ENCODE measurements around the gene ATP2B3. TPM values are rescaled to one million over a fixed set of nuclear protein-coding genes. Genes with fewer than 3 reads are reported as not detected.

ATP2B3 gene
- total RNA-seq, 1 donor from 2014 or later: 0.25 TPM

DNA sequence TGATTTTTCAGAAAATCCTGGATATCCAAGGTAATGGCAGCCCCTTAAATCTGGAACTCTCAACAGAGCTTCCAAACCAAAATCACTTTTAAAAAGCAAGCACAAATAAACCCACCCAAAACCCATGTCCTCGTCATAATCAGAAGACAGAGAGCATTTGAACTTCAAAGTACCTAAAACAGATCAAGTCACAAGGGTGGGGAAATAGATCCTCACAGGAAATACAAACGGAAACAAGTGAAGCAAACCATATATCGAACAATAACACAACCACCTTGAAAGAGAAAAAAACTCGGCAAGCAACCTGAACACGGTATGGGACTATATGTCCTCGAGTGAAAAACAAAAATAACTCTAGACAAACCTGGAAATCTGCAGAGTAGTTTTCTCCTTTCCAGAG is 97.4 kb downstream of the ATP2B3 start:
- H3K27me3 ChIP-seq: no peaks in the 10 kb centered on the region
- no peak overlapping the region for H3K4me3 ChIP-seq
- H3K27ac ChIP-seq: no peak overlapping the region
- H3K9me3 ChIP-seq: no peaks in the 10 kb centered on the region
- H3K36me3 ChIP-seq: no peaks in the 10 kb centered on the region
- intact Hi-C loops (cut with DNase I): no loop called here
- TF ChIP-seq POLR2A (IDR thresholded peaks at IDR 0.05) (no peak), POLR2AphosphoS5 (IDR thresholded peaks at IDR 0.05; ENCODE audit: insufficient read depth in 1 of 2, low read depth in 1 of 2) (no peak)
- TF ChIP-seq, protein P1, sequence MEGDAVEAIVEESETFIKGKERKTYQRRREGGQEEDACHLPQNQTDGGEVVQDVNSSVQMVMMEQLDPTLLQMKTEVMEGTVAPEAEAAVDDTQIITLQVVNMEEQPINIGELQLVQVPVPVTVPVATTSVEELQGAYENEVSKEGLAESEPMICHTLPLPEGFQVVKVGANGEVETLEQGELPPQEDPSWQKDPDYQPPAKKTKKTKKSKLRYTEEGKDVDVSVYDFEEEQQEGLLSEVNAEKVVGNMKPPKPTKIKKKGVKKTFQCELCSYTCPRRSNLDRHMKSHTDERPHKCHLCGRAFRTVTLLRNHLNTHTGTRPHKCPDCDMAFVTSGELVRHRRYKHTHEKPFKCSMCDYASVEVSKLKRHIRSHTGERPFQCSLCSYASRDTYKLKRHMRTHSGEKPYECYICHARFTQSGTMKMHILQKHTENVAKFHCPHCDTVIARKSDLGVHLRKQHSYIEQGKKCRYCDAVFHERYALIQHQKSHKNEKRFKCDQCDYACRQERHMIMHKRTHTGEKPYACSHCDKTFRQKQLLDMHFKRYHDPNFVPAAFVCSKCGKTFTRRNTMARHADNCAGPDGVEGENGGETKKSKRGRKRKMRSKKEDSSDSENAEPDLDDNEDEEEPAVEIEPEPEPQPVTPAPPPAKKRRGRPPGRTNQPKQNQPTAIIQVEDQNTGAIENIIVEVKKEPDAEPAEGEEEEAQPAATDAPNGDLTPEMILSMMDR (IDR thresholded peaks at IDR 0.05): no peak
- no peak for DNase-seq (ENCODE audit: extremely low spot score in 2 of 2)
- peaks cover 4% of the 10 kb centered on the region for H3K4me1 ChIP-seq

DNA sequence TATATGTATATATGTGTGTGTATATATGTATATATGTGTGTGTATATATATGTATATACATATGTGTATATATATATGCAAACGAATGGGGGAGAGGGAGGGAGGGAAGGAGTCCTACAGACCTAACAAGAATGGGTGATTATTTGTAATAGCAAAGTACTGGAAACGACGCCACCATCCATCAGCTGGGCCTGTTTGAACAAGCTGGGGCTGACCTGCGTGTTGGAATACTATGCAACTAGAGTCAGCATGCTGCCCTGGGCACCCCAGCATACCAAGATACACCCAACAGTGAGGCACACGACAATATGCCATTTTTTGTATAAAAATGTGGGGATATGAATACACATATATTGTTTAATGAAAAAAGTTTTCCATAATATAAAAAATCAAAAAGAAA is 103.1 kb downstream of the ATP2B3 start:
- DNase-seq (ENCODE audit: extremely low spot score in 2 of 2): no peak
- H3K4me1 ChIP-seq: no peaks in the 10 kb centered on the region
- no peaks in the 10 kb centered on the region for H3K9me3 ChIP-seq
- peaks cover 4% of the 10 kb centered on the region for H3K27me3 ChIP-seq
- no peaks in the 10 kb centered on the region for H3K36me3 ChIP-seq
- intact Hi-C loops (cut with DNase I): no loop called here
- no peak overlapping the region for H3K4me3 ChIP-seq
- TF ChIP-seq, protein P1 (IDR thresholded peaks at IDR 0.05): no peak
- TF ChIP-seq POLR2A (IDR thresholded peaks at IDR 0.05) (no peak), POLR2AphosphoS5 (IDR thresholded peaks at IDR 0.05; ENCODE audit: insufficient read depth in 1 of 2, low read depth in 1 of 2) (no peak)
- H3K27ac ChIP-seq: no peak overlapping the region

DNA sequence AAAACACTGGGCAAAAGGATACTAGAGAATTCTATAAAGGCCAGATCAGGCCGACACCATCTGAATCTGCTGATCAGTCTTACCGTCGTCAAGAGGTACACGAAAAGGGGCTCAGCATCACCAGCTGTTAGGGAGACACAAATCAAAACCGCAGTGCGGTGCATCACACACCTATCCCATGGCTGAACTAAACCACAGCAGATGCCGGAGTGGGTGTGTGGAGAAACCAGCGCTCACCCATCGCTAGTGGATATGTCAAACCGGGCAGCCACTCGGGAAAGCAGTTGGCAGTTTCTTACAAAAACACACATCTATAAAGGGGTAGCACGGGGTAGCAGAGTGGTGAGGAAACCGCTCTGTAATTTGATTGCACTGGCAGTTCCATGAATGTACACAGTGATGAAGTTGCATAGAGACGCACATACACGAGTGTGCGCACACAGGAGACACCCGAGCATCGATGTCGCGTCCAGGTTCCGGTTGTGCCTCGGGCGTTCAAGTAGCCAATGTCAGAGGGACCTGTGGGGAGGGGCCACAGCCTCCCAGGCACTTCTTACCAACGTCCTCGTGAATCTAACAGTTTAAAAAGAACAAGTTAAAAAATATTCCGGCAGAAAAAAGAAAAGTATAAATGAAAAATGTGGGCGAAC is 104.6 kb downstream of the ATP2B3 start:
- DNase-seq (ENCODE audit: extremely low spot score in 2 of 2): no peak
- no peaks in the 10 kb centered on the region for H3K9me3 ChIP-seq
- H3K36me3 ChIP-seq: no peaks in the 10 kb centered on the region
- H3K4me1 ChIP-seq: no peaks in the 10 kb centered on the region
- H3K27ac ChIP-seq: no peak overlapping the region
- intact Hi-C loops (cut with DNase I): no loop called here
- H3K4me3 ChIP-seq: no peak overlapping the region
- peaks cover 4% of the 10 kb centered on the region for H3K27me3 ChIP-seq
- TF ChIP-seq POLR2A (IDR thresholded peaks at IDR 0.05) (no peak), POLR2AphosphoS5 (IDR thresholded peaks at IDR 0.05; ENCODE audit: insufficient read depth in 1 of 2, low read depth in 1 of 2) (no peak)
- TF ChIP-seq, protein P1 (IDR thresholded peaks at IDR 0.05): no peak

DNA sequence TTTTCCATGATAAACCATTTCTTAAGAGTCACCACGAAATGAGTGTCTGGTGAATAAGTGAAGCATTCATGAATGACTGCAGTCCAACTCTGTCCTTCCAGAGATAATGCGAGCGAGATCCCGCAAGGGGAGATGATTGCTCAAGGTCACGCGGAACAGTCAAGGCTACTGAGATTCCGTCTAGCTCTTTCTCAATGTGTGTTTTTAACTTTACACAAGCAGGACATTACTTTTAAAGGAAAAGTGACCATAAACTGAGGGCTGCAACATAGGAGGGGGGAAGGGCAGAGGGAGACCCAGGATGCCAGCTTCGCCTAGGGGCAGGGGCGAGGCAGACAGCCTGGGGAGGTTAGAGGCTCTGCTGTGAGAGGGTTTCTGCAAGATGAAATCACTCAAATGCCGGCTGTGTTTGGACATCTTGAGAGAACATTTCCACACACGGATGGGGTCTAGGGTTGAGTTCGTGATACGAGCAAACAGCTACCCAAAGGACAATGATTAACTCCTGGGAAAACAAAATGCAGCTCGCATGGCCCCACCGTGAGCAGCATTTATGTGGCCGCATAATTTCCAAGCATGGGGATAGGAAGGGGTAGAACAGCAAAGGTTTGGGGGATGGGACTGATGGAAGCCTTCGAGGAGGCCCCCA is 105.3 kb downstream of the ATP2B3 start:
- H3K36me3 ChIP-seq: no peaks in the 10 kb centered on the region
- peaks cover 4% of the 10 kb centered on the region for H3K27me3 ChIP-seq
- H3K27ac ChIP-seq: no peak overlapping the region
- H3K4me1 ChIP-seq: no peaks in the 10 kb centered on the region
- TF ChIP-seq POLR2A (IDR thresholded peaks at IDR 0.05): no peak
- no peak for TF ChIP-seq POLR2AphosphoS5 (IDR thresholded peaks at IDR 0.05; ENCODE audit: insufficient read depth in 1 of 2, low read depth in 1 of 2)
- TF ChIP-seq, protein P1 (IDR thresholded peaks at IDR 0.05): no peak
- H3K4me3 ChIP-seq: no peak overlapping the region
- intact Hi-C loops (cut with DNase I): no loop called here
- H3K9me3 ChIP-seq: no peaks in the 10 kb centered on the region
- no peak for DNase-seq (ENCODE audit: extremely low spot score in 2 of 2)
